Osteoblast (primary cell): ENCODE data around the gene GNRH2. TPM values are rescaled to one million over a fixed set of nuclear protein-coding genes. Genes with fewer than 3 reads are reported as not detected.
"Not testable (repeated sequence)": the region's sequence is repeated elsewhere in the genome, so short reads cannot be mapped to it uniquely, and the experiment has no call there.

Source experiments
- DNase-seq: peaks from one replicate; pipeline ENCODE4 v3.0.0; 2011; ENCODE audit warnings: low spot score, mixed read lengths; ENCODE audit not compliant: insufficient read length; ENCODE audit errors: missing footprints
- H2AFZ ChIP-seq: 2 replicates; pipeline ENCODE4 v1.6.0; 2011; ENCODE audit warnings: mild to moderate bottlenecking, low read length
- H3K27ac ChIP-seq: 2 replicates; pipeline ENCODE4 v1.5.1; 2011; ENCODE audit warnings: mild to moderate bottlenecking, low read depth, low read length, moderate library complexity
- H3K27me3 ChIP-seq: 2 replicates; pipeline ENCODE4 v1.6.0; 2012; ENCODE audit warnings: mild to moderate bottlenecking, control low read depth, inconsistent platforms, low read length, moderate library complexity; ENCODE audit not compliant: insufficient read depth
- H3K36me3 ChIP-seq: 2 replicates; pipeline ENCODE4 v1.5.1; 2011; ENCODE audit warnings: mild to moderate bottlenecking, low read length, control low read depth, moderate library complexity; ENCODE audit not compliant: insufficient read depth
- H3K4me1 ChIP-seq: 2 replicates; pipeline ENCODE4 v1.5.1; 2011; ENCODE audit warnings: mild to moderate bottlenecking, low read length, control low read depth, moderate library complexity; ENCODE audit not compliant: insufficient read depth
- H3K4me2 ChIP-seq: 2 replicates; pipeline ENCODE4 v1.6.0; 2011; ENCODE audit warnings: mild to moderate bottlenecking, low read length; ENCODE audit not compliant: insufficient read depth
- H3K4me3 ChIP-seq: fragments of 200-600 bp; sonication (generic); 3 replicates; pipeline ENCODE4 v1.5.1; 2012; ENCODE audit warnings: mild to moderate bottlenecking, low read length, inconsistent platforms; ENCODE audit not compliant: insufficient read depth
- H3K79me2 ChIP-seq: 2 replicates; pipeline ENCODE4 v1.6.0; 2012; ENCODE audit warnings: mild to moderate bottlenecking, low read length, control low read depth, inconsistent platforms; ENCODE audit not compliant: insufficient read depth
- H3K9me3 ChIP-seq: 2 replicates; pipeline ENCODE4 v1.5.1; 2011; ENCODE audit warnings: low read depth, low read length, control low read depth
- H4K20me1 ChIP-seq: 2 replicates; pipeline ENCODE4 v1.6.0; 2012; ENCODE audit warnings: mild to moderate bottlenecking, low read length, control low read depth; ENCODE audit not compliant: insufficient read depth
- total RNA-seq: library from RNA; depleted of rRNA; stranded (reverse); fragments of >200 nt; gene quantifications from 2 replicates; pipeline ENCODE4 v1.2.3, GENCODE V29; 2012
- TF ChIP-seq, protein P1 (sequence below): IDR thresholded peaks from 2 replicates; pipeline ENCODE4 v1.5.1; 2011; ENCODE audit warnings: mild to moderate bottlenecking, low read depth, low read length, moderate library complexity; ENCODE audit errors: extremely low read depth

Gene GNRH2
- total RNA-seq, 1 donor: not detected

DNA sequence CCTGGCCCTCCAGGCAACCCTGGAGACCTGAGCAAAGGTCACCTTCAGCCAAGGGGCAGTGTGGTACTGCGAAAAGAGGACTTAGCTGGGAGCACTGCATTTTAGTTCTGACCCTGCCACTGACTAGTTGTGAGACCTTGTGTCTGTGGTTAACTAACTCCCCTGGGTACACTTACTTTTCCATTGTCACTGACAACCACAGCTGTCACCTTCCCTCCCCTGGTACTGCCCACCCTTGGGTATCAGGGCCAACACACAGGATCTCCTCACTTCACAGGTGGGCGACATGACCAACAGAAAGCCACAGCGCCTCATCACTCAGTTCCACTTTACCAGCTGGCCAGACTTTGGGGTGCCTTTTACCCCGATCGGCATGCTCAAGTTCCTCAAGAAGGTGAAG lies 21.6 kb upstream of the GNRH2 start:
- no peaks in the 10 kb centered on the region for H3K4me1 ChIP-seq

DNA sequence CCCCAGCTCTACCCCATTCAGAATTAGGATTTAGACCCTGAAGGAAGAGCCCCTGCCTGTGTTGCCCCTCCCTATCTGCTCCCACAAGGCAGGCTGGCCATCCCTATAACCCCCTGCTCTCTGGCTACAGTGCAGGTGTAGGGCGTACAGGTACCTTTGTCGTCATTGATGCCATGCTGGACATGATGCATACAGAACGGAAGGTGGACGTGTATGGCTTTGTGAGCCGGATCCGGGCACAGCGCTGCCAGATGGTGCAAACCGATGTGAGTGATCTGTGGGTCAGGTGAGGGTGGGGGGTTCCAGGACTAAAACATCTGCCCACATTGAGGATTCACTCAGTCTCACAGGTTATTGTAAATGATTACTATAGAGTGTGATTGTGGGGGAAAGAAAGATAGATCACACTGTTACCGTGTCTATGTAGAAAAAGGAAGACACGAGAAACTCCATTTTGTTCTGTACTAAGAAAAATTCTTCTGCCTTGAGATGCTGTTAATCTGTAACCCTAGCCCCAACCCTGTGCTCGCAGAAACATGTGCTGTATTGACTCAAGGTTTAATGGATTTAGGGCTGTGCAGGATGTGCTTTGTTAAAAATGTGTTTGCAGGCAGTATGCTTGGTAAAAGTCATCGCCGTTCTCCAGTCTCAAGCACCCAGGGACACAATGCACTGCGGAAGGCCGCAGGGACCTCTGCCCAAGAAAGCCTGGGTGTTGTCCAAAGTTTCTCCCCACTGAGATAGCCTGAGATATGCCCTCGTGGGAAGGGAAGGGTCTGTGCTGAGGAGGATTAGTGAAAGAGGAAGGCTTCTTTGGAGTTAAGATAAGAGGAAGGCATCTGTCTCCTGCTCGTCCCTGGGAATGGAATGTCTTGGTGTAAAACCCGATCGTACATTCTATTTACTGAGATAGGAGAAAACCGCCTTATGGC lies 20.6 kb upstream of the GNRH2 start:
- not testable (repeated sequence) for H2AFZ ChIP-seq, H3K4me2 ChIP-seq, DNase-seq, H3K9me3 ChIP-seq, H3K27ac ChIP-seq, H3K79me2 ChIP-seq, H3K27me3 ChIP-seq, H4K20me1 ChIP-seq, H3K4me1 ChIP-seq, H3K4me3 ChIP-seq
- H3K36me3 ChIP-seq: peaks cover 45% of the 10 kb centered on the region

More for the DNA sequence above, 21.6 kb upstream of the GNRH2 start:
- TF ChIP-seq, protein P1, sequence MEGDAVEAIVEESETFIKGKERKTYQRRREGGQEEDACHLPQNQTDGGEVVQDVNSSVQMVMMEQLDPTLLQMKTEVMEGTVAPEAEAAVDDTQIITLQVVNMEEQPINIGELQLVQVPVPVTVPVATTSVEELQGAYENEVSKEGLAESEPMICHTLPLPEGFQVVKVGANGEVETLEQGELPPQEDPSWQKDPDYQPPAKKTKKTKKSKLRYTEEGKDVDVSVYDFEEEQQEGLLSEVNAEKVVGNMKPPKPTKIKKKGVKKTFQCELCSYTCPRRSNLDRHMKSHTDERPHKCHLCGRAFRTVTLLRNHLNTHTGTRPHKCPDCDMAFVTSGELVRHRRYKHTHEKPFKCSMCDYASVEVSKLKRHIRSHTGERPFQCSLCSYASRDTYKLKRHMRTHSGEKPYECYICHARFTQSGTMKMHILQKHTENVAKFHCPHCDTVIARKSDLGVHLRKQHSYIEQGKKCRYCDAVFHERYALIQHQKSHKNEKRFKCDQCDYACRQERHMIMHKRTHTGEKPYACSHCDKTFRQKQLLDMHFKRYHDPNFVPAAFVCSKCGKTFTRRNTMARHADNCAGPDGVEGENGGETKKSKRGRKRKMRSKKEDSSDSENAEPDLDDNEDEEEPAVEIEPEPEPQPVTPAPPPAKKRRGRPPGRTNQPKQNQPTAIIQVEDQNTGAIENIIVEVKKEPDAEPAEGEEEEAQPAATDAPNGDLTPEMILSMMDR: no peak
- H3K27ac ChIP-seq: no peak overlapping the region
- H3K4me3 ChIP-seq: no peak overlapping the region
- H3K27me3 ChIP-seq: no peaks in the 10 kb centered on the region
- peaks cover 38% of the 10 kb centered on the region for H3K36me3 ChIP-seq
- H3K9me3 ChIP-seq: no peaks in the 10 kb centered on the region
- peak; percentile 26 for DNase-seq
- no peak overlapping the region for H2AFZ ChIP-seq
- H3K4me2 ChIP-seq: no peak overlapping the region
- H4K20me1 ChIP-seq: no peaks in the 10 kb centered on the region
- no peaks in the 10 kb centered on the region for H3K79me2 ChIP-seq

DNA sequence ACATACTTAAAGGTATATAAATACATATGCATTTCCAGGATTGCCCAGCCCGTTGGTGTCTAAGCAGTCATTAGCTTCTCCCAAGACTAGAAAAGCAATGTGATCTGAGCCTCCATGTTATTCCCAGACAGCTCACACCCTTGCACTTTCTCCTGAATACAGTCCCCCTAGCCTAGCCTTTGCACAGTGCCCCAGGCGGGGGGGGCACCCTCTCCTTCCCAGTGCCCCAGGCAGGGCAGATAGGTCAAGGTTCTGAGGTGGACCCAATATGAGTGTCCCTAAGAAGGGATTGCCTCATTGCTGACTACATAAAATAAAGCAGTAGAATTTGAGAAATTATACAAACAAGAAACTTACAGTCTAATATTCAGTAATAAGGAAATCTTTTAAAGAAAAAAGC lies 15.4 kb upstream of the GNRH2 start:
- H3K9me3 ChIP-seq: no peaks in the 10 kb centered on the region
- no peak overlapping the region for H3K4me3 ChIP-seq
- H4K20me1 ChIP-seq: no peaks in the 10 kb centered on the region
- no peak overlapping the region for H2AFZ ChIP-seq
- peaks cover 3% of the 10 kb centered on the region for H3K4me1 ChIP-seq
- H3K36me3 ChIP-seq: peaks cover 49% of the 10 kb centered on the region
- no peak overlapping the region for H3K4me2 ChIP-seq
- H3K27ac ChIP-seq: no peak overlapping the region
- TF ChIP-seq, protein P1: no peak
- H3K79me2 ChIP-seq: no peaks in the 10 kb centered on the region
- no peak for DNase-seq
- H3K27me3 ChIP-seq: no peaks in the 10 kb centered on the region

DNA sequence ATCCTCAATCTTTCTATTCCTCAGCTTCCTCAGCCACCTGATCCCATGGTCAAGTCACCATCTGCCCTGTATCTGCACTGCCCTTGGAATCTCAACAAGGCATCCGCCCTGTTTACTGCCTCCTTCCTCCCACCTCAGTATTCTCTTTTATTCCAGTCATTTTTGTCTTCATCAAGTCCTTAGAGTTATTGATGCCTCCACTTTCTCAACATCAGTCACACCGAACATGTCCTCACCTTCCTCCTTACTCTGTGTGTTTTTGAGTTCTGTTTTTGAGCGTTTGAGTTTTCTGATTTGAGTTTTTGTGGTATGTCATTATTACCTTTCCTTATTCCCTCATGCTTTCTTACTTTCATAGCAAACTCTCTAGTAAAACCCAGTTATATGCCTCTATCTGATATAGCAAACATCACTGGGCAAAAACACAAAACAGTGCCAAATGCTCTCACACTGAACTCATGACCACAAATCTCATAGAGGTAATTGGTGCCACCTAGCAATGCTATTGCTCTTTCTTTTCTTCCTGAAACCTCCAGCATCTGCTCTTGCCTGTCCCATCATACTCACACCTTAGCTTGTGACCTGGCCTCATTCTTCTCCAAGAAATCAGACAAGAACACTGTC lies 11.8 kb upstream of the GNRH2 start:
- no peak overlapping the region for H3K4me3 ChIP-seq
- H4K20me1 ChIP-seq: no peaks in the 10 kb centered on the region
- DNase-seq: peak; percentile 55
- H3K27ac ChIP-seq: no peak overlapping the region
- TF ChIP-seq, protein P1: no peak
- H3K27me3 ChIP-seq: no peaks in the 10 kb centered on the region
- H3K9me3 ChIP-seq: no peaks in the 10 kb centered on the region
- no peaks in the 10 kb centered on the region for H3K79me2 ChIP-seq
- H3K4me2 ChIP-seq: no peak overlapping the region
- H3K36me3 ChIP-seq: peaks cover 36% of the 10 kb centered on the region
- H2AFZ ChIP-seq: no peak overlapping the region
- H3K4me1 ChIP-seq: peaks cover 7% of the 10 kb centered on the region
